Muscle layer of duodenum (tissue), 2 donors: Measurements from ENCODE around the gene OPN3.

Experiments used
- H3K27ac ChIP-seq: one replicate; pipeline ENCODE4 v1.7.0; 2013; ENCODE audit warnings: mild to moderate bottlenecking, low read length
- H3K27me3 ChIP-seq: one replicate; pipeline ENCODE4 v1.7.0; 2013; ENCODE audit warnings: low read depth, mild to moderate bottlenecking, control low read depth, low read length
- H3K36me3 ChIP-seq, 2 donors: one replicate each; pipeline ENCODE4 v1.7.0; 2013; ENCODE audit warnings: low read length in 2 of 2, control low read depth in 1 of 2, mild to moderate bottlenecking in 1 of 2; ENCODE audit not compliant: insufficient read depth in 2 of 2, control insufficient read depth in 1 of 2
- H3K4me1 ChIP-seq, 2 donors: one replicate each; pipeline ENCODE4 v1.7.0; 2013; ENCODE audit warnings: low read length in 2 of 2, mild to moderate bottlenecking in 2 of 2, control low read depth in 1 of 2, moderate library complexity in 1 of 2; ENCODE audit not compliant: insufficient read depth in 2 of 2, control insufficient read depth in 1 of 2
- H3K4me3 ChIP-seq, 2 donors: one replicate each; pipeline ENCODE4 v1.7.0; 2013; ENCODE audit warnings: low read length in 2 of 2, low read depth in 1 of 2, mild to moderate bottlenecking in 1 of 2
- H3K9me3 ChIP-seq, 2 donors: one replicate each; pipeline ENCODE4 v1.7.0; 2013; ENCODE audit warnings: low read length in 2 of 2, control low read depth in 1 of 2, mild to moderate bottlenecking in 1 of 2; ENCODE audit not compliant: control insufficient read depth in 1 of 2
- donor health status: healthy.

The OPN3 gene

GRCh38 chr1:241574154-241574553 lies 66.0 kb downstream of the OPN3 start:
- peaks cover 0 to 4% of the 10 kb centered on the region in 2 donors for H3K9me3 ChIP-seq
- no peak overlapping the region for H3K4me3 ChIP-seq
- no peaks in the 10 kb centered on the region for H3K4me1 ChIP-seq
- H3K27ac ChIP-seq = no peak overlapping the region
- H3K27me3 ChIP-seq = no peaks in the 10 kb centered on the region
- no peaks in the 10 kb centered on the region for H3K36me3 ChIP-seq

- no peaks in the 10 kb centered on the region for H3K4me1 ChIP-seq
- no peak overlapping the region for H3K4me3 ChIP-seq
- H3K9me3 ChIP-seq = no peaks in the 10 kb centered on the region
- no peaks in the 10 kb centered on the region for H3K27me3 ChIP-seq
- H3K27ac ChIP-seq = no peak overlapping the region
- no peaks in the 10 kb centered on the region for H3K36me3 ChIP-seq
These were observed 70.3 kb downstream of the OPN3 start for GRCh38 chr1:241569848-241570247.

- no peaks in the 10 kb centered on the region for H3K9me3 ChIP-seq
- H3K27ac ChIP-seq = no peak overlapping the region
- no peaks in the 10 kb centered on the region for H3K4me1 ChIP-seq
- H3K4me3 ChIP-seq = no peak overlapping the region
- H3K27me3 ChIP-seq = no peaks in the 10 kb centered on the region
- no peaks in the 10 kb centered on the region for H3K36me3 ChIP-seq
These were observed 79.4 kb downstream of the OPN3 start for GRCh38 chr1:241560849-241561187.

- Histone ChIP-seq H3K27me3 (no peaks in the 10 kb centered on the region), H3K4me1 (no peaks in the 10 kb centered on the region), H3K36me3 (no peaks in the 10 kb centered on the region), H3K27ac (no peak overlapping the region), H3K4me3 (no peak overlapping the region), H3K9me3 (no peaks in the 10 kb centered on the region)
These were observed 79.9 kb downstream of the OPN3 start for GRCh38 chr1:241560146-241560848.

GRCh38 chr1:241557551-241558193 lies 82.5 kb downstream of the OPN3 start:
- no peaks in the 10 kb centered on the region for H3K4me1 ChIP-seq
- H3K9me3 ChIP-seq = no peaks in the 10 kb centered on the region
- no peaks in the 10 kb centered on the region for H3K36me3 ChIP-seq
- H3K27ac ChIP-seq = no peak overlapping the region
- H3K27me3 ChIP-seq = no peaks in the 10 kb centered on the region
- H3K4me3 ChIP-seq = no peak overlapping the region

- no peaks in the 10 kb centered on the region for H3K36me3 ChIP-seq
- H3K4me1 ChIP-seq = no peaks in the 10 kb centered on the region
- H3K27ac ChIP-seq = no peak overlapping the region
- no peak overlapping the region for H3K4me3 ChIP-seq
- no peaks in the 10 kb centered on the region for H3K9me3 ChIP-seq
- no peaks in the 10 kb centered on the region for H3K27me3 ChIP-seq
These were observed 83.1 kb downstream of the OPN3 start for GRCh38 chr1:241557031-241557430.

- Histone ChIP-seq H3K27ac (no peak overlapping the region), H3K27me3 (no peaks in the 10 kb centered on the region), H3K4me1 (no peaks in the 10 kb centered on the region), H3K4me3 (no peak overlapping the region), H3K36me3 (no peaks in the 10 kb centered on the region), H3K9me3 (no peaks in the 10 kb centered on the region)
These were observed 84.6 kb downstream of the OPN3 start for GRCh38 chr1:241555526-241555925.

- Histone ChIP-seq H3K9me3 (no peaks in the 10 kb centered on the region), H3K4me3 (no peak overlapping the region), H3K4me1 (no peaks in the 10 kb centered on the region), H3K36me3 (no peaks in the 10 kb centered on the region), H3K27ac (no peak overlapping the region), H3K27me3 (no peaks in the 10 kb centered on the region)
These were observed 86.1 kb downstream of the OPN3 start for GRCh38 chr1:241553886-241554592.

GRCh38 chr1:241551759-241552638 lies 88.2 kb downstream of the OPN3 start:
- Histone ChIP-seq H3K4me3 (peak overlapping the region in 1 of 2 donors; percentile 19), H3K27ac (peak overlapping the region; percentile 61), H3K9me3 (no peaks in the 10 kb centered on the region), H3K27me3 (no peaks in the 10 kb centered on the region), H3K4me1 (no peaks in the 10 kb centered on the region), H3K36me3 (no peaks in the 10 kb centered on the region)

GRCh38 chr1:241550318-241550717 lies 89.9 kb downstream of the OPN3 start:
- Histone ChIP-seq H3K4me3 (no peak overlapping the region), H3K27me3 (no peaks in the 10 kb centered on the region), H3K36me3 (no peaks in the 10 kb centered on the region), H3K27ac (no peak overlapping the region), H3K9me3 (no peaks in the 10 kb centered on the region), H3K4me1 (no peaks in the 10 kb centered on the region)

GRCh38 chr1:241548008-241548407 lies 92.2 kb downstream of the OPN3 start:
- no peaks in the 10 kb centered on the region for H3K36me3 ChIP-seq
- no peak overlapping the region for H3K4me3 ChIP-seq
- H3K9me3 ChIP-seq = no peaks in the 10 kb centered on the region
- no peaks in the 10 kb centered on the region for H3K27me3 ChIP-seq
- H3K27ac ChIP-seq = no peak overlapping the region
- no peaks in the 10 kb centered on the region for H3K4me1 ChIP-seq
